HG03196 (cell line): Measurements from ENCODE around the gene CRYBG2.
"Not testable (repeated sequence)": the region's sequence is repeated elsewhere in the genome, so short reads cannot be mapped to it uniquely, and the experiment has no call there.

ENCODE experiments used
- ATAC-seq: cut with Tn5 transposase; IDR thresholded peaks from one replicate; pipeline ENCODE4 v1.9.1; 2021; ENCODE audit not compliant: unreplicated experiment

CRYBG2 gene, protein sequence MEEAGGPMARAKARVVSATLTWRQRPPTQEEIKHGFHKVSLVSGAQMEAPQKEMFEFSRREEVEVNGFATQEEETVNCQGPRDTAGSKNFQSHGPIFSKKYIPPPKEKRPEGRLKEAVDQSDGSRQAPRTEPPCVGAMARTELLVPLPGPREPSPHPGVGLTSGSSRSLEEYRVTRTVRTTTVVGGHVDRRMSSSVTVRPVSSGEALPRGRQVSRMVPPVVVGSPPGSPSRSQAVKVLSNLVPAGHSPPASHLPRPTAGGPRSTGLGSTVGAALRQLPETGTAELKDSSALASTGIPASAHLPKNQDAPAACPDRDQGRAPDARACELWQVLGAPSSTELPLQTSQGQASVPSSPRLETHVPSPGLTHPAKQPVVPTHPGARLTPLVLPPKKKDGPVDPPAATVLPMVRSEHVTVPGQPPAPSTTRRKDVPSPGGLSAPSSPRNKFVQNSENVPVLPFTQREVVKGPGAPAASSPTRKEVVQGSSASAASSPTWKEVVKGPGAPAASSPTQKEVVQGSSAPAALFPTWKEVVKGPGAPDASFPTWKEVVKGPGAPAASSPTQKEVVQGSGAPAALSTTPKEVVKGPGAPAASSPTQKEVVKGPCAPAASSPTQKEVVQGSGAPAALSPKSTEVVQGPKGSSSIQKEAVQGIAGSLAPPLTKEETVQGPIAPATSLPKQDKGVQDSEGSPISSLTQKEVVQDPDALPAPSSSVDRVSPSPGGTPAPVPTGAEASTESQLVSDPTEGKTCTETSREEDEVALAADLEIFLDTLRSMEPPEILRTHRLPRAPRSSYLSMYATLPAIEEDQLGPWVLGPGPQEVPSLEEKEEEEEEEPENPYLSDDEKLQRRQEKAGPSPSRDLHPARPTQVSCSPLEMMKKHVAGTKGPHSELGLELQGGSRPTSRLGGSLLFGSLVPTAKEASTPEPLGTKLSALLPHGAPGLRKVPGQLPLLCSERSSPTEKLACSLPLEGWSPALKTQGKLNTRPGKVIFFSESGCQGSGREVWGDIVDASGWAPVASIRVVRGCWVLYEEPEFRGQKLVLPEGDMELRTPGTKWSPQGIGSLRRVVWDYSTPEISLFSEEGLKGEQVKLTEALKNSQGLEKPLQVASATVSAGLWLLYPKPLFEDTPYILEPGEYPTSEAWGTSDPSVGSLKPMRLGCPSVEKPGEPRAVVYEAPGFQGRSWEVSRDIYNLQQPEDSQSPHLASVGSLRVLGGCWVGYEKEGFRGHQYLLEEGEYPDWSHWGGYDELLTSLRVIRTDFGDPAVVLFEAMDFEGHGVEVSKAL (N-terminal part only)

DNA sequence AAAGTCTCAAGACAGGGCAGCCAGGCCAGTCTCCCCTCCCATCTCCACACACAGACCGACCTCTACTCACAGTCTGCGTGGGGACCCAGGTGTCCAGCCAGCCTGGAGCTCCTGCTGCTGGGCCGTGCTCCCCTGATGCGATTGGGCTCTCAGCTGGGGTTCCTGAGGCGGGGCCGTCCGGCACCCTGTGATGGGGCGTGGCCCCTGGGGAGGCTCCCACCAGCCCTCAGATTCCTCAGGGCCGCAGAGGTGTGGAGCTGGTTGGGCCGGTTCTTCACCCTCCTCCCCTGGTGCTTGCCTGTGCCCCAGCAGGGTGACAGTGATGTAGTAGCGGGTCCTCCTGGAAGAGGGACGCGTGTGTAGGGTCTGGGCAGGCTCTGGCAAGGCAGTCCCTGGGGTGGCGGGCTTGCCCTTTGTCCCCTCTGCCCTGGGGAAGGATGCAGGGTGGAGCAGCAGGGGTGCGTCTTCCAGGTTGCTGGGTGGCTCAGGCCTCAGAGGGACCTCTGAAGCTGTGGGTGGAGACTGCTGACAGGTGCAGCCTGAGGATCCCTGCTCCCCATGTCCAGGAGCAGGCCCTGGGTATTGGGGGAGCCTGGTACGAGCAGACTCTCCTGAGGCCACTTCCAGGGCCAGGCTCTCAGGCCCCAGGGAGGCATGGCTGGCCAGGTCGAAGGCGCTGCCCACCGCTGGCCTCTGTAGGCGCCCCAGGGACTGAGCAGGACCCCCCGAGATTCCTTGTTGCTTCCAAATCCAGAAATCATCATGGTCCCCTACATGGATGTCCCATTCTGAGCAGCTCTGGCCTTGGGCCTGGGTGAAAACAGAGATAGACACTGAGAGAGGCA lies at the start of gene CRYBG2:
Gene CRYBG2 (minus strand): TSS at position 155 of the 845 bp plus-strand sequence. CDS start 7,473 bp downstream, outside the sequence.
- no peak for ATAC-seq

DNA sequence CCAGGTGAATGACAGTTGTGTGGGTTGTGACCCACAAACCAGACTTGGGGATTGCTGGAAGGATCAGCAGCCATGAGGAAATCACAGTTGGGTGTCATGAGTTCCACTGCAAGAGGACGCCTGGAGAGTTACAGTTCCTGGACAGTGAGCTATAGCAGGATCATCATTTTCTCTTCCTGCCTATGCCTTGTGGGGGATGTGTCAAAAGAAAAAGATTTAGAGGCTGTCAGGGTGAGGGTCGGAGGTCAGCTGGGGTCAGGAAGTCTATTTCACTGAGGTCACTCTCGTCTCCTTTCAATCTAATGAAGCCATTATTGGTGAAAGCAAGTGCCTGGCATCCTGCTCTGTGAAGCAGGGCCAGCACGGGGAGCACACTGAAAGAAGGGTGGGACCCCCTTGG lies 49.7 kb upstream of the CRYBG2 start:
- ATAC-seq, result no peak

DNA sequence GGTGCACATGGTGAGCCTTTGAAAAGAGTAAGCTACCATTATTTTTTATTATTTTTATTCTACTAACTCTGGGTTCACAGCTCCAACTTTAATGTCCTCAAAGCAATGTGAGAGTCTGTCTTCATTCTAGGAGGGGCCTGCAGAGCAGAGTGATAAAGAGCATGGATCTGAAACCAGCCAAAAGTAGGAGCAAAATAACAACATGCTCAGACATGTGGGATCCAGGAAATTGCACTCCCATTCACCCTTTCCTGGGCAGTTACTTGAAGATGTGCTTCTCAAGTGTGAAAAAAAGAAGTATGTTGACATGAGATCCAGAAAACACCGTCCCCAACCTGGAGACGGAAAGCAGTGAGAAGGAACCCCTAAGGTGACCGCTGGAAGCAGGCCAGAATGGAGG lies 48.0 kb upstream of the CRYBG2 start:
- ATAC-seq, result no peak

DNA sequence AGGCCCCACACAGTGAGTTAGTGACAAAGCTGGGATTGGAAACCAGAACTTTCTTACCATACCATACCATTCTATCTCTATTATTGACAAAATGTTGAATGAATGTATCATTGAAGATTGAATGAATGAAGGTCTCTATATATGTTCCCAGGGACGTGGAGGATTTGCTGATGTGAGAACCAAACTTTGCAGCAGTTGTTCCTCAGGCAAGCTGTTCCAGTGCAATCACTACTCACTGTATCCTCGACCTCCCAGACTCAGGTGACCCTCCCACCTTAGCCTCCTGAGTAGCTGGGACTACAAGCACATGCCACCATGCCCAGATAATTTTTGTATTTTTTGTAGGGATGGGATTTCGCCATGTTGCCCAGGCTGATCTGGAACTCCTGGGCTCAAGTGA lies 45.1 kb upstream of the CRYBG2 start:
- ATAC-seq, result no peak

DNA sequence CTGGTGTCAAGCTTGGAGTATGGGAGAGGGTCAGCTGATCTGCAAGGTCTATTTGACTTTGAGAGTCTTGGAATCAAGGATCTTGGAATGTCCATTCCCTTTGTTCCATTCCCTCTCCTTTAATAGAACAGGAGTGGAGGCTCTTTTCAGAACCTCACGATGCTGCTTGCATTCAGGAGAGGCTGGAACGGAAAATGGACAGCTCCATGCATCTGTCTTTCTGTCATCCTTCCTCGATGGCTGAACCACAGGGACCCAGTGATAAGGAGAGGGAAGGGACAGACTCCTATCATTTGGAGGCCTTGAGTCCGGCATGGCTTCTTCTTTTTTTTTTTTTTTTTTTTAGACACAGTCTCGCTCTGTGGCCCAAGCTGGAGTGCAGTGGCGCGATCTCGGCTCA lies 41.8 kb upstream of the CRYBG2 start:
- no peak for ATAC-seq

DNA sequence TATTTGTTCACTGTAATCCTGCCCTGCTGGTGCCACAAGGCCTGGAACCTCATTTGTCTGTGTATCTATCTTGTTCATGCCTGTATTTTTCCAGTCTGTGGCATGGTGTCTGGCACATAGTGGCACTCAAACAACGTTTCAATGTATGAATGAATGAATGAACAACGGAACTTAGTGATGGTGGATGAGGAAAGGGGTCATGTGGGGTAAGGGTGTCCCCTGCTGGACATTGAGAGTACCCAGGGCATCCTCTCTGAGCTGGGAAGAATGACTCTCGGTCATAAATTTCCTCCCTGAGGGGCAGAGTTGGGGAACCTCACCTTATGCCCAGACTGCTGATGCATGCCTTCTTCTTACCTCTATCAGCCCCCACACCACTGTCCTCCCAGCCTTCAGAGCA lies 37.5 kb upstream of the CRYBG2 start:
- no peak for ATAC-seq

DNA sequence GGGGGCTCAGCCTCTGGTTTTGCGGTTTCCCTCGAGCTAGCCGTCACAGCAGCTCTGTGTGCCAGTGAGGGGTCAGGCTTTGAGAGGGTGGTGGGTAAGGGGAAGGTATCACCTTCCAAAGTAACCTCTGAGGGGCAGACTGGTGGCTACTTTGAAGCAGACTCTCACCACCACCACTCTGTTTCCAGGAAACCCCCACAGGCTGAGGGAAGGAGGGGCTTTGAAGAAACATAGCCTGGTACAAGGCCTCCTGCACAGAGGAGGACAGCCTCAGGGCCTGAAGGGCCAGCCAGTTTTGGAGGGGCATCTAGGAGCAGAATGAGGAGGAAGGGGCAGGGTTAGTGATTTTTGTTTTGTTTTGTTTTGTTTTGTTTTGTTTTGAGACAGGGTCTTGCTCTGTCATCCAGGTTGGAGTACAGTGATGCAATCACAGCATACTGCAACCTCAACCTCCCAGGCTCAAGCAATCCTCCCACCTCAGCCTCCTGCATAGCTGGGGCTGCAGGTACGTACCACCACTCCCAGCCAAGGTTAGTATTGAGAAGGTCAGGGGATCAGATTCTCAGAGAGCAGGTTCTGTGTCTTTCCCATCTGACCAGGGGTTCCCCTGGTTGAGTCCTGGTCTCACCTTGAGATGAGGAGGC lies 35.8 kb upstream of the CRYBG2 start:
- no peak for ATAC-seq

DNA sequence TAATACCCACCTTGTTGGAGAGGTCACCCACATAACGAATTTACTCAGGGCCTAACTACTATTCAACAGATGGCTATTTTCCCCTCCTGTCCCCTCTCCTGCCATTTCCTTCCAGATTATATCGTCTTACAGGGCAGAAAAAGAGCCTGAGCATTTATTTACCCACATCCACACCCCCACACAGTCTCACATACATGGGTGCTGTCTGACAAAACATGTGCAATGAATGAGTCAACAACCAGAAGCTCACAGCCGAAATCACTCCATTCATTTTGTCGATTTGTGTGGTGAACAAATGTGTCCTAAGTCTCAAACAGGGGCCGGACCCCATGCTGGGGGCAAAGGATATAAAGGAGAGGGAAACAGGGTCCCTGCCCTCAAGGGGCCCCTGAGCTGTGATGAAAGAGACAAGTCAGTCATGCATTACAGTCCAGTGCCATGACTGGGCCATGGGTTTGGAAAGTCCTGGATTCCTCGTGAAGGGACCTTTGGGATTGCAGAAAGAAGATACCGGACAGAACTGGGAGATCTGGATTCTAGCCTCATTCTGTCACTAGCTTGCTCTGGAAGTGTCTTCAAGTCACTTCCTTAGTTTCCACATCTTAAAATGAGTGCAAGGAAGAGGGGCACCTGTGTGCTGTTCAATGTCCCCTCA lies 35.0 kb upstream of the CRYBG2 start:
- no peak for ATAC-seq

DNA sequence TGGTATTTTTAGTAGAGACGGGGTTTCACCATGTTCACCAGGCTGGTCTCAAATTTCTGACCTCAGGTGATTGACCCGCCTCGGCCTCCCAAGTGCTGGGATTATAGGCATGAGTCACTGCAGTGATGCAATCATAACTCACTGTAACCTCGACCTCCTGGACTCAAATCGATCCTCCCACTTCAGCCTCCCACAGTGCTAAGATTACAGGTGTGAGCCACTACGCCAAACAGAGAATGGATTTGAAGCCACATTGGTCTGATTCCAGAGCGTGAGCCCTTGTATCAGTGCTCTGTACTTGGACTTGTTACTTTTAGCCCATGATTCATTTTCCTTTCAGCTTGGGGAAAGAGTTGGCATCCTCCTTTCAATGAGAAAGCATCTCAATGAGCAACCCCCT lies 33.5 kb upstream of the CRYBG2 start:
- ATAC-seq, result no peak

DNA sequence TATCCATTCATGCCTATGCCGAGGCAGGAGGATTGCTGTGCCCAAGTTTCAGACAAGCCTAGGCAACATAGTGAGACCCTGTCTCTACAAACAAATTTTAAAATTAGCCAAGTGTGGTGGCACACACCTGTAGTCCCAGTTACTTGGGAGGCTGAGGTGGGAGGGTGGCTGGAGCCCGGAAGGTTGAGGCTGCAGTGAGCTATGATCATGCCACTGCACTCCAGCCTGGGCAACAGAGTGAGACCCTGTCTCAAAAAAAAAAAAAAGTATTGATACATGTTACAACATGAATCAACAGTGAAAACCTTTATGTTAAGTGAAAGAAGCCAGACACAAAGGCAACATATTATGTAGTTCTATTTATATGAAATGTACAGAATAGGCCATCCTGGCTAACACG lies 31.1 kb upstream of the CRYBG2 start:
- ATAC-seq, result not testable (repeated sequence)

DNA sequence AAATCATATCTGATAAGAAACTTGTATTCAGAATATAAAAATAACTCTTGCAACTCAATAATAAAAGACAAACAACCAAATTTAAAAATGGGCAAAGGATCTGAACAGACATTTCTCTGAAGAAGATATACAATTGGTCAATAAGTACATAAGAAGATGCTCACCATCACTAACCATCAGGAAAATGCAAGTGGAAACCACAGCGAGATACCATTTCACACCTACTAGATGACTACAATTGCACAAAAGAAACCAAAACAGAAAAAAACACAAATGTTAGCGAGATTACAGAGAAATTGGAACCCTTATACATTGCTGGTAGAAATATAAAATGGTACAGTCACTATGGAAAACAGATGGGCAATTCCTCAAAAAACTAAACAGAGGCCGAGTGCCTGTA lies 30.1 kb upstream of the CRYBG2 start:
- ATAC-seq, result no peak

DNA sequence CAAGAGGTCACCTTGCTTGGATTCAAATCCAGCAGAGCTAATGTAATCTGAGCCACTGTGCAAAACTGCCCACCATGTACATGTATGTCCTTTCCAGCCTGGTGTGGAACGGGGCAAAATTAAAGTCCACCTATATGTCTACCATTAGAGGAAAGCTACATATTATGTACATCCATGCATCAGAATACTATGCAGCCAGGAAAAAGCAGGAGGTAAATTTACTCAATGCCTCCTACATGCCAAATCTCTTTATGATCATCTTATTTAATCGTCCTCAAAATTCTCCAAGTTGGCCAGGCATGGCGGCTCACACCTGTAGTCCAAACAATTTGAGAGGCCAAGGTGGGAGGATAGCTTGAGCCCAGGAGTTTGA lies 24.9 kb upstream of the CRYBG2 start:
- no peak for ATAC-seq

DNA sequence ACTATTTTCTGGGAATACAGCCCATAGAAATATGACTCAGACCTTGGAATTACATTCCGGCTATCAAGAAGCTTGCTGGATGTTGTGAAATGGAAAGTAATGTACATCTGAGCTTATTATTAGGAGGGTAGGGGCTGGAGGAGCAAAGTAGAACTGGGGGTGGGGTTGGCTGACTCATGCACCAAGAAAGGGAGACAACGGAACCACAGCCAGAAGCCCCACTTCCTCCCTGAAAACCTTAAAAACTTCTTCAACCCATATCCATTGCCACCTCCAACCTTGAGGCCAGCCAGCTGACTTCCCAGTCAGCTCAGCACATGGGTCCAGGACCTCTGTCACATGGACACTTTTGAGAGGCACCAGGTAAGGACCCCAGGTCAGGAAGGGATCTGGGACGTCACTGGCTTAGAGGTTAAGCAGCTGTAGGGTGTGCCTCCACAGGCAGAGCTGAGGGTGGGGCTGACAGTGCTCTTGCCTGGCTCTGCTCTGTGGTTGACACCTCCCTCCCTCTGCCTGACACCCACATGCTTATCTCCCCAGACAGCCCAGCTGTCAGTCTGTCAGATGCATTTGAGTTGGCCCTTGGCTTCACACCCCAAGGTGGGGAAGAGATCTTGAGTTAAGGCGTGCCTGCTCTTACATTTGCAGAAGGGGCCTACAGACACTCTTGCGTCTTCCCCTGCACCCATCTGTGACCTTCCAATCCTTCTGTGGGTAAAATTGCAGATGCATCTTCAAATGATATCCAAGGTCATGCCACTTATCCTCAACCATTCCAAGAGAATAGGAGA lies 24.4 kb upstream of the CRYBG2 start:
- ATAC-seq, result peak; percentile 73

DNA sequence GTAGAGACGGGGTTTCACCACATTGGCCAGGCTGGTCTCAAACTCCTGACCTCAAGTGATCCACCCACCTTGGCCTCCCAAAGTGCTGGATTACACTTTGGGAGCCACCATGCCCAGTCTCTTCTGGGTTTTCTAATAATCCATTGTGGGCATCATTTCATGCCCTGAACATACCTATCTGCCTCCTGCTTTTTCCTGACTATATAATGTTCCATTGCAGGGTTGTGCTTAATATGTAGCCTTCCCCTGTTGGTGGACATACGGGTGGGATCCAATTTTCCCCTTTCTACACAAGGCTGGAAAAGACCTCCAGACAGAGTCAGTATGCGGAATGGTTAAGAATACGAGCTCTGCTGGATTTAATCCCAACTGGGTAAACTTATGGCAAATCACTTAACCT lies 22.1 kb upstream of the CRYBG2 start:
- no peak for ATAC-seq

DNA sequence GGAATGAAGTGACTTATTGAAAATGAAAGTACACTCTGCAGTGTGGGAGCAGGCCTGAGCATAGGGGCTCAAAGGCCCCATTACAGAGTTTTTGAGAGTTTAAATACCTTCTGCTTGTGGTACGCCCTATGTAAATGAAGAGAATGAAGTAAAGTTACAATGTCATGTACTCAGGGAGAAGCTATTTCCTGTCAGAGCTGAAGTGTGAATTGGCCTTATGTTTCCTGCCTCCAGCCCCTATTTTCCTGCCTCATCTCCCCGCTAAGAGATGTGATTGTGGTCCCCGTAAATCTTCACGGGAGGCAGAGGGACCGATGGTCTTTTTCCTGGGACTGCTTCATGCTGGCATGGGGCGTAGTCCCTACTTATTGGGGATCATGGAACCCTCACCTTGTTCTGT lies 21.2 kb upstream of the CRYBG2 start:
- ATAC-seq, result no peak

DNA sequence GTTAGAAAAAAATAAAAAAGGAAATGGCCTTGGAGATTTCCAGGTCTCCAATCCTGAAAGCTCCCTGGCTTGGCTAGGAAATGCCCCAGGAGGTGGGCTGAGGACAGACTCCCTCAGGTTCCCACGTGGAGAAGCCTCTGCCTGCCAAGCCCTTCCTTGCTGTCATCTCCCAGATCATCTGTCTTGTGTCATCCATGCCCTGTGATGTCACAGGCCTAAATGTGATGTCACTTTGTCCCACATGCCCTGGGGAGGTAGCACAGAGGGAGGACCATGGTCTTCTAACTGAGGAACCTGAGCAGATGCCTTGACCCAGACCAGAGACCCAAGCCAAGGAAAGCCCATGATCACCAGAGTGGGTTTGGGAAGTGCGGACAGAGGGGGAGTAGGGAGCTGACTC lies 20.4 kb upstream of the CRYBG2 start:
- not testable (repeated sequence) for ATAC-seq

DNA sequence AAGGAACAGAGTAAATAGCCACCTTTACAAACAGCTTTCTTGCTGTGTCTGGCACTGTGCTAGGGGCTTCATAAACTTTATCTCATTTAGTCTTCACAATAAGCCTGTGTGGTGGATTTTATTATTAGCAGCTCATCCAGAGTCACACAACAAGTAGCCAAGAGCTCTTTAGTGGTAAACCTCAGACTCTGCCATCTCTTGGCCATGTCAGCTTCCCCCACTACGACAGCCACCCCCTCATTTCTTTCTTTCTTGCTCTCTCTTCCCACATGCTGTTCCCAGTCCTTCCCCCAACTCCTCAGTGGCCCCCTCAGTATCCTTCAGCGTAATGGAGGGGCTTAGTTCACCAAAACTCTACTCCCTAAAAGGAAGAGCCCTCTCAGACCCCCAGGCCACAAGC lies 19.9 kb upstream of the CRYBG2 start:
- no peak for ATAC-seq

DNA sequence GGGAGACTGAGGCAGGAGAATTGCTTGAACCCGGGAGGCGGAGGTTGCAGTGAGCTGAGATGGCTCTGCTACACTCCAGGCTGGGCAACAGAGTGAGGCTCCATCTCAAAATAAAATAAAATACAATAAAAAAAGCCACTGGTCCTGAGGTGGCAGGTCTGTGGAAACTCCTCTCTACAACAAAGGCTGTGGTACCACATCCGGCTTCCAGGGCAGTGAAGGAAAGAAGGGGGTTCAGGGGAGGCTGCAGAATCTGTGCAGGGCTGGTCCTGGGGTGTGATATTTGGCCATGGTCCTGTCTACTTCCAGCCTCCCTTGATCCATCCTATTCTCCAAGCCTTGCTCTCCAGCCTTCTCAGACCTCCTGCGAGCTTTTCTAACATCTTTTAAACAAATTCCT lies 19.4 kb upstream of the CRYBG2 start:
- no peak for ATAC-seq

DNA sequence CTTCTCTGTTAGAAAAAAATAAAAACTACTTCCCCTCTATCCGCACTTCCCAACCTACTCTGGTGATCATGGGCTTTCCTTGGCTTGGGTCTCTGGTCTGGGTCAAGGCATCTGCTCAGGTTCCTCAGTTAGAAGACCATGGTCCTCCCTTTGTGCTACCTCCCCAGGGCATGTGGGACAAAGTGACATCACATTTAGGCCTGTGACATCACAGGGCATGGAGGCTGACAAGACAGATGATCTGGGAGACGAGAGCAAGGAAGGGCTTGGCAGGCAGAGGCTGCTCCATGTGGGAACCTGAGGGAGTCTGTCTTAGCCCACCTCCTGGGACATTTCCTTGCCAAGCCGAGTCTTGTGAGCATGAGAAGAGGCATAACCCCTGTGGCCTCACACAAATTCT lies 18.7 kb upstream of the CRYBG2 start, which contains the start of gene ZNF683:
Gene ZNF683 (minus strand): TSS at position 140 of the 400 bp plus-strand sequence. CDS start 4,179 bp downstream, outside the sequence.
- ATAC-seq, result not testable (repeated sequence)
